ENCODE measurements around the gene NKX1-2.

DNA sequence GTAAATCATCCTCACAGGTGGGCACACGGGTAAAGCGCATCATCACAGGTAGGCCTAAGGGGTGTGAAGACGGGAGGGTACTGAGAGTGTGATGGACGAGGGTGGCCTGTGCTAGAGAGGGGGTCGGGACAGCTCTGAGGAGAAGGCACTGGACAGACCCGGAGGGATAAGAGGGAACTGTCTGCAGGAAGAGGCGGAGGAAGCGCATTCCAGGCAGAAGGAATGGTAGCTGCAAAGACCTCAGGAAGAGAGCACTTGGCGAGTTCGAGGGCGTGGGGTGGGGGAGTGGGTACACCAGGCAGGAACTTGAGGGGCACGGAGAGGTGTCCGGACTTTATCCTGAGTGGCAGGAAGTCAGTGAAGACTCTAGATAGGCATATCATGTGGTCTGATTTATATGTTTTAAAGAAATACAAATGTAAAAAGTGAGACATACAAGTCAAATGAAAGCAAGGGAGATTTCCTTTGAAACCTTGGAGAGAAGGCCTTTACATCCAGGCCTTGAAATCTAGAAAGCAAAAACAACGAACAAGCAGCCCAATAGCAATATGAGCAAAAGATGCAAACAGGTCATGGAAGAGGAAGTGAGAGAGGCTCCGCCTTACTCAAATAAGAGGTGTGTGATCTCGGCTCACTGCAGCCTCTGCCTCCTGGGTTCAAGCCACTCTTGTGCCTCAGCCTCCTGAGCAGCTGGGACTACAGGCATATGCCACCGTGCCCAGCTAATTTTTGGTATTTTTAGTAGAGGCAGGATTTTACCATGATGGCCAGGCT, 15.4 kb upstream of the NKX1-2 start:
- no peak for TF ChIP-seq CTCF (conservative IDR thresholded peaks at IDR 0.05; ENCODE audit: low read depth, low read length)
- TF ChIP-seq RFX5 (IDR thresholded peaks at IDR 0.05; ENCODE audit: low read depth, low read length): no peak
- TF ChIP-seq POLR2A (IDR thresholded peaks at IDR 0.05; ENCODE audit: low read depth, low read length): no peak
- no peak for TF ChIP-seq MXI1 (IDR thresholded peaks at IDR 0.05; ENCODE audit: borderline replicate concordance, low read depth, low read length)
- no peak for TF ChIP-seq CEBPB (IDR thresholded peaks at IDR 0.05; ENCODE audit: low read depth, low read length)
- TF ChIP-seq SMC3 (IDR thresholded peaks at IDR 0.05; ENCODE audit: low read depth, low read length): no peak
- no peak for TF ChIP-seq RAD21 (IDR thresholded peaks at IDR 0.05; ENCODE audit: low read length)
- no peak for TF ChIP-seq NFE2L2 (IDR thresholded peaks at IDR 0.05; ENCODE audit: low read depth, low read length)
- no peak for TF ChIP-seq RCOR1 (IDR thresholded peaks at IDR 0.05; ENCODE audit: insufficient replicate concordance, low read length)
- TF ChIP-seq USF2 (IDR thresholded peaks at IDR 0.05; ENCODE audit: low read depth, low read length): no peak
- TF ChIP-seq MAFK (IDR thresholded peaks at IDR 0.05; ENCODE audit: low read depth, low read length): no peak
- TF ChIP-seq, protein P1, sequence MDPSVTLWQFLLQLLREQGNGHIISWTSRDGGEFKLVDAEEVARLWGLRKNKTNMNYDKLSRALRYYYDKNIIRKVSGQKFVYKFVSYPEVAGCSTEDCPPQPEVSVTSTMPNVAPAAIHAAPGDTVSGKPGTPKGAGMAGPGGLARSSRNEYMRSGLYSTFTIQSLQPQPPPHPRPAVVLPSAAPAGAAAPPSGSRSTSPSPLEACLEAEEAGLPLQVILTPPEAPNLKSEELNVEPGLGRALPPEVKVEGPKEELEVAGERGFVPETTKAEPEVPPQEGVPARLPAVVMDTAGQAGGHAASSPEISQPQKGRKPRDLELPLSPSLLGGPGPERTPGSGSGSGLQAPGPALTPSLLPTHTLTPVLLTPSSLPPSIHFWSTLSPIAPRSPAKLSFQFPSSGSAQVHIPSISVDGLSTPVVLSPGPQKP (IDR thresholded peaks at IDR 0.05; ENCODE audit: borderline replicate concordance, low read depth, low read length): no peak
